Uterus (tissue), 2 donors: ENCODE measurements around the gene RAD51B.

ENCODE experiments used
- POLR2A ChIP-seq, 2 donors: fragments of 450-650 bp; IDR thresholded peaks; one replicate each; pipeline ENCODE4 v1.6.1; 2016; ENCODE audit warnings: antibody characterized with exemption in 2 of 2, mild to moderate bottlenecking in 1 of 2, moderate library complexity in 1 of 2
- TF ChIP-seq, protein P1 (sequence below), 4 experiments: fragments of 200-600 bp in 2 of 4; fragments of 450-650 bp in 2 of 4; sonication (generic) in 2 of 4; IDR thresholded peaks; one replicate each; pipeline ENCODE4 v1.5.1; 2016 to 2019; ENCODE audit warnings: antibody characterized with exemption in 4 of 4, mild to moderate bottlenecking in 2 of 4, moderate library complexity in 1 of 4

DNA sequence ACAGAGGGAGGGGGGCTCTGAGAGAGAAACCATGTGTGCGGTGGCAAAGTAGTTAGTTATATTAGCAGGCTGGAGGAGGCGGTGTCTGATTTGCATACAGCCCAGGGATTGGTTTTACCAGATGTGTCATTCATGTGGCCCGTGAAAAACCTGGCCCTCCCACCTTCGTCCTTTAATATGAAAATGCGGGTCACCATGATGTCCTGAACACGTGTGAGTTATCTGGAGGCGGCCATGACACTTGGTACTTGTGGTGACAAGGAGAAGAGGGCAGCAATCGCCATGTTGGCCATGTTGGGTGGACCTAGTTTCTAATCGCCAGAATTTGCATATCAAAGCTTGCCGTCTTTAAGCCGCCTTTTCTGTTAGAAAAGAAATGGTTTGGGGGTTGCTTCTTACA lies 108.8 kb downstream of the RAD51B start:
- TF ChIP-seq, protein P1, sequence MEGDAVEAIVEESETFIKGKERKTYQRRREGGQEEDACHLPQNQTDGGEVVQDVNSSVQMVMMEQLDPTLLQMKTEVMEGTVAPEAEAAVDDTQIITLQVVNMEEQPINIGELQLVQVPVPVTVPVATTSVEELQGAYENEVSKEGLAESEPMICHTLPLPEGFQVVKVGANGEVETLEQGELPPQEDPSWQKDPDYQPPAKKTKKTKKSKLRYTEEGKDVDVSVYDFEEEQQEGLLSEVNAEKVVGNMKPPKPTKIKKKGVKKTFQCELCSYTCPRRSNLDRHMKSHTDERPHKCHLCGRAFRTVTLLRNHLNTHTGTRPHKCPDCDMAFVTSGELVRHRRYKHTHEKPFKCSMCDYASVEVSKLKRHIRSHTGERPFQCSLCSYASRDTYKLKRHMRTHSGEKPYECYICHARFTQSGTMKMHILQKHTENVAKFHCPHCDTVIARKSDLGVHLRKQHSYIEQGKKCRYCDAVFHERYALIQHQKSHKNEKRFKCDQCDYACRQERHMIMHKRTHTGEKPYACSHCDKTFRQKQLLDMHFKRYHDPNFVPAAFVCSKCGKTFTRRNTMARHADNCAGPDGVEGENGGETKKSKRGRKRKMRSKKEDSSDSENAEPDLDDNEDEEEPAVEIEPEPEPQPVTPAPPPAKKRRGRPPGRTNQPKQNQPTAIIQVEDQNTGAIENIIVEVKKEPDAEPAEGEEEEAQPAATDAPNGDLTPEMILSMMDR (IDR thresholded peaks at IDR 0.05), result no peak
- no peak for TF ChIP-seq POLR2A (IDR thresholded peaks at IDR 0.05)
